ENCODE measurements around the gene DCPS.
A peak's percentile ranks its signal among the peaks of the same experiment; 100 is the strongest.
"Not testable (repeated sequence)": the region's sequence is repeated elsewhere in the genome, so short reads cannot be mapped to it uniquely, and the experiment has no call there.

The DCPS gene

GRCh38 chr11:126280595-126280994 is 23.3 kb upstream of the DCPS start:
- no peaks in the 10 kb centered on the region for H3K9me3 Mint-ChIP-seq
- peaks cover 20% of the 10 kb centered on the region for H3K36me3 Mint-ChIP-seq (ENCODE audit: low read depth)
- no peaks in the 10 kb centered on the region for H3K27me3 Mint-ChIP-seq
- no peak overlapping the region for H3K4me3 Mint-ChIP-seq
- ATAC-seq (no peak), DNase-seq (no peak)
- H3K4me1 Mint-ChIP-seq = peaks cover 44% of the 10 kb centered on the region
- H3K27ac Mint-ChIP-seq = no peak overlapping the region

GRCh38 chr11:126281245-126281644 is 22.6 kb upstream of the DCPS start:
- peak overlapping the region; percentile 83 for H3K4me3 Mint-ChIP-seq
- peaks cover 49% of the 10 kb centered on the region for H3K4me1 Mint-ChIP-seq
- no peak for ATAC-seq
- DNase-seq = no peak
- peaks cover 15% of the 10 kb centered on the region for H3K36me3 Mint-ChIP-seq (ENCODE audit: low read depth)
- peak overlapping the region; percentile 32 for H3K27ac Mint-ChIP-seq
- no peaks in the 10 kb centered on the region for H3K9me3 Mint-ChIP-seq
- no peaks in the 10 kb centered on the region for H3K27me3 Mint-ChIP-seq

- no peak for ATAC-seq
- Mint-ChIP-seq H3K4me3 (peak overlapping the region; percentile 83), H3K36me3 (ENCODE audit: low read depth) (peaks cover 14% of the 10 kb centered on the region), H3K27me3 (no peaks in the 10 kb centered on the region), H3K9me3 (no peaks in the 10 kb centered on the region), H3K4me1 (peaks cover 53% of the 10 kb centered on the region), H3K27ac (peak overlapping the region; percentile 88)
- DNase-seq = no peak
These were observed 22.1 kb upstream of the DCPS start for GRCh38 chr11:126281666-126282175.

GRCh38 chr11:126282361-126282735 is 21.5 kb upstream of the DCPS start:
- peak overlapping the region; percentile 88 for H3K27ac Mint-ChIP-seq
- peaks cover 56% of the 10 kb centered on the region for H3K4me1 Mint-ChIP-seq

DNA sequence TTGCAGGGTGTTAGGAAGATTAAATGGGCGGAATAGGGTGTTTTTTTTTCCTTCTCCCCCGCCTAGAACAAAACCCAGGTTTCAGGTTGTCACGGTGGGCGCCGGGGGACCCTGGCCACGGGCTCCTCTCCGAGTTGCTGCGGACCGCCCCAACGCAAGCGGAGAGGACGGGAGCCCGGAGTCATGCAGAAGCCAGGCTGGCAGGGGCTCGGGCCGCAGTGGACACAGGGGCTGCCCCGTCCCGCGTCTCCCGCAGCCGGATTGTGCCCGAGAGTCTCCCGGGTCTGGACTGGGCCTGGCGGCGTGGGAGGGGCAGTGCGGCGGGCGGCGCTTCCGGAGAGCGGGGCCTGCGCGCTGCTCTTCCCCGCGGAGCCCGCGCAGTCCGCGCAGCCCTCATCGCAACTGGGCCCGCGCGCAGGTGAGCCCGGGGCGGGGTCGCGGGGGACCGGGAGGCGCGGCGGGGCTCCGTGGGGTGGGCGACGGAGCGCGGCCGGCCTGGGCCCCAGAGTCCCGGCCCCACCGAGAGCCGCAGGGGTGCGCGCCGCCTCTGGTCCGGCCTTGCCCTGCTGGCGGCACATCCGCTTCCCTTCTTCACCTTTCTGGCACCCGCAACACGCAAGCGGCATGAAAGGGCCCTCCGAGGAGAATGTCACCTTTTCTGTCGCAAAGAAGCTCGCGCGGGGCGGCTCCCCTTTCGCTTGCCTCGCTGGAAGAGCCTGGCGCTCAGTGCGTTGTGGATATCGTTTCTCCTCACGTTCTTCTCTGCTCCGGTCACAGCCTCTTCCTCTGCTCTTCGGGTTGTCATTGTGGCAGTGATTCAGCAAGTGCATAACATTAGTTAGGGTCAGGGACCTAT is 20.9 kb upstream of the DCPS start, which contains the start of gene TIRAP:
Gene TIRAP, plus strand, starts transcription at position 358 of the 856 bp plus-strand sequence. CDS start 7,802 bp downstream, outside the sequence.
- Mint-ChIP-seq H3K4me3 (peak within 1 kb of the TSS; percentile 98), H3K36me3 (ENCODE audit: low read depth) (peaks cover 7% of the 10 kb centered on the region), H3K27me3 (no peaks in the 10 kb centered on the region), H3K9me3 (no peaks in the 10 kb centered on the region), H3K27ac (peak within 1 kb of the TSS; percentile 96), H3K4me1 (peaks cover 56% of the 10 kb centered on the region)
- DNase-seq (peak; percentile 55), ATAC-seq (peak; percentile 56)

More at GRCh38 chr11:126282361-126282735, 21.5 kb upstream of the DCPS start:
- ATAC-seq (peak; percentile 35), DNase-seq (peak; percentile 38)
- H3K36me3 Mint-ChIP-seq (ENCODE audit: low read depth) = peaks cover 12% of the 10 kb centered on the region
- peak overlapping the region; percentile 83 for H3K4me3 Mint-ChIP-seq
- H3K27me3 Mint-ChIP-seq = no peaks in the 10 kb centered on the region
- no peaks in the 10 kb centered on the region for H3K9me3 Mint-ChIP-seq

GRCh38 chr11:126284829-126285228 is 19.0 kb upstream of the DCPS start:
- Mint-ChIP-seq H3K36me3 (ENCODE audit: low read depth) (peaks cover 3% of the 10 kb centered on the region), H3K9me3 (no peaks in the 10 kb centered on the region), H3K4me3 (peak overlapping the region; percentile 98), H3K27ac (peak overlapping the region; percentile 72), H3K4me1 (peaks cover 64% of the 10 kb centered on the region), H3K27me3 (no peaks in the 10 kb centered on the region)
- DNase-seq = peak; percentile 89
- peak; percentile 63 for ATAC-seq

DNA sequence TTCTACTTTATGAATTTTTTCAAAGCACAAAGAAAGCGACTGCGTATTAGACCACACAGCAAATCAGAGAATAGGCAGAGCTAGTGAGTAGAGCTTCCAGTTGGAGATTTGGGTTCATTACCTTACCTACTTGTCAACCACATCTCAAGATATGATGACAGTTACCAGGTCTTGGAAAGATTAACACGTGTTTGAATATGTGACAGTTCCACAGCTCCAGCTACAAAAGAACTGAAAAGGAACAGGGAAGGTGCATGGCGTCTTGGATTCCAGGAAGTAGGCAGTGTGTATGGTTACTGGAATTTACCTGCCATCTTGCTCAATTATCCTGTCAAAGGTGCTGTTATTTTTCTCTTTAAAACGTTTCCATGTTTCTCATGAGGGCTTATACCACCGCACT is 15.6 kb upstream of the DCPS start:
- peak overlapping the region; percentile 46 for H3K27ac Mint-ChIP-seq

DNA sequence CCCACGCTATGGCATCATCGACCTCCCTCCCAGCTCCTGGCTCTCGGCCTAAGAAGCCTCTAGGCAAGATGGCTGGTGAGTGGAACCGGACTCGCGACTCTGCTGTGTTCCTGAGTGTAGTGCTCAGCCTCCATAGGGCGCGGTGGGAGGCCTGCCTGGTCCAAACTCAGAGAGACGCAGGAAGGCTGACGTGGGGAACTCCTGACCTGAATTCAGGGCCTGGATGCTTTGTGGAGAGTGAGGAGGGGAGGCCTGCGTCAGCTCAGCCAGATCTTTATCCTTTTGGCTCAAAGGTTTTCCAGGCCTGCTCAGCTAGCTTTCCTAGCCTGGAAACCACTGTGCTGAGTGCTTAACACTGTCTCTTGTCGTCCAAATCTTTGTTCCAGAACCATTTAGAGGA is 13.0 kb upstream of the DCPS start:
- DNase-seq (no peak), ATAC-seq (no peak)
- H3K27me3 Mint-ChIP-seq = no peaks in the 10 kb centered on the region
- H3K36me3 Mint-ChIP-seq (ENCODE audit: low read depth) = peaks cover 17% of the 10 kb centered on the region
- no peak overlapping the region for H3K4me3 Mint-ChIP-seq
- H3K9me3 Mint-ChIP-seq = no peaks in the 10 kb centered on the region
- no peak overlapping the region for H3K27ac Mint-ChIP-seq
- H3K4me1 Mint-ChIP-seq = peaks cover 32% of the 10 kb centered on the region

More for the DNA sequence above, 15.6 kb upstream of the DCPS start:
- Mint-ChIP-seq H3K4me1 (peaks cover 45% of the 10 kb centered on the region), H3K36me3 (ENCODE audit: low read depth) (peaks cover 9% of the 10 kb centered on the region), H3K9me3 (no peaks in the 10 kb centered on the region), H3K4me3 (no peak overlapping the region), H3K27me3 (no peaks in the 10 kb centered on the region)
- DNase-seq = no peak
- no peak for ATAC-seq

- Mint-ChIP-seq H3K27ac (peak overlapping the region; percentile 64), H3K4me1 (peaks cover 17% of the 10 kb centered on the region), H3K27me3 (no peaks in the 10 kb centered on the region), H3K9me3 (no peaks in the 10 kb centered on the region), H3K36me3 (ENCODE audit: low read depth) (peaks cover 27% of the 10 kb centered on the region), H3K4me3 (no peak overlapping the region)
- no peak for DNase-seq
- ATAC-seq = peak; percentile 58
These were observed 10.1 kb upstream of the DCPS start for GRCh38 chr11:126293726-126294125.

DNA sequence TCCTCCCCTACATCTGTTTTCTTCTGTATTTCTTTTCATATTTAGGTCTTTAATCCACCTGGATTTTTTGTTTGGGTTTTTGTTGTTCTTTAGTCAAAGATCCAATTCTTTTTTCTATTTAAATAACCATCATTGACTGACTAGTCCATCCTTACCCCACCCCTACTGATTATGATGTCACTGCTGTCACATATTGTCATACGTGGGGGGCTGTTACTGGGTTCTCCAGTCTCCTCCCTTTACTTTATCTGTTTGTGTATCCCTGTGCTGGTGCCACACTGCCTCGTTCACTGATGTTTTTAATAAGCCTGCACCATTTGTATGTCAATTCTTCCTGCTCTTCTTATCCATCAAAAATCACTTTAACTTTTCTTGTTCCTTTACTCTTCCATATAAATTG is 6.9 kb upstream of the DCPS start:
- Mint-ChIP-seq H3K4me3 (no peak overlapping the region), H3K27ac (no peak overlapping the region), H3K9me3 (no peaks in the 10 kb centered on the region), H3K4me1 (peaks cover 13% of the 10 kb centered on the region), H3K27me3 (no peaks in the 10 kb centered on the region), H3K36me3 (ENCODE audit: low read depth) (peaks cover 19% of the 10 kb centered on the region)
- ATAC-seq (no peak), DNase-seq (no peak)

GRCh38 chr11:126304457-126305075 is 706 bp downstream of the DCPS start:
- ATAC-seq = peak; percentile 7
- H3K36me3 Mint-ChIP-seq (ENCODE audit: low read depth) = peaks cover 16% of the 10 kb centered on the region

GRCh38 chr11:126305699-126306098 is 1.8 kb downstream of the DCPS start:
- ATAC-seq (peak; percentile 20), DNase-seq (no peak)
- peaks cover 16% of the 10 kb centered on the region for H3K36me3 Mint-ChIP-seq (ENCODE audit: low read depth)
- peaks cover 30% of the 10 kb centered on the region for H3K4me1 Mint-ChIP-seq
- peaks cover 4% of the 10 kb centered on the region for H3K9me3 Mint-ChIP-seq
- peak overlapping the region; percentile 61 for H3K4me3 Mint-ChIP-seq
- peak overlapping the region; percentile 76 for H3K27ac Mint-ChIP-seq
- H3K27me3 Mint-ChIP-seq = no peaks in the 10 kb centered on the region

More at GRCh38 chr11:126304457-126305075, 706 bp downstream of the DCPS start:
- Mint-ChIP-seq H3K4me3 (peak overlapping the region; percentile 94), H3K4me1 (peaks cover 27% of the 10 kb centered on the region), H3K9me3 (peaks cover 4% of the 10 kb centered on the region), H3K27ac (peak overlapping the region; percentile 98), H3K27me3 (no peaks in the 10 kb centered on the region)
- peak; percentile 26 for DNase-seq

- DNase-seq (peak; percentile 33), ATAC-seq (no peak)
- Mint-ChIP-seq H3K36me3 (ENCODE audit: low read depth) (peaks cover 19% of the 10 kb centered on the region), H3K27me3 (no peaks in the 10 kb centered on the region), H3K4me3 (no peak overlapping the region), H3K9me3 (peaks cover 4% of the 10 kb centered on the region), H3K27ac (no peak overlapping the region), H3K4me1 (peaks cover 33% of the 10 kb centered on the region)
These were observed 3.8 kb downstream of the DCPS start for GRCh38 chr11:126307706-126308105.

DNA sequence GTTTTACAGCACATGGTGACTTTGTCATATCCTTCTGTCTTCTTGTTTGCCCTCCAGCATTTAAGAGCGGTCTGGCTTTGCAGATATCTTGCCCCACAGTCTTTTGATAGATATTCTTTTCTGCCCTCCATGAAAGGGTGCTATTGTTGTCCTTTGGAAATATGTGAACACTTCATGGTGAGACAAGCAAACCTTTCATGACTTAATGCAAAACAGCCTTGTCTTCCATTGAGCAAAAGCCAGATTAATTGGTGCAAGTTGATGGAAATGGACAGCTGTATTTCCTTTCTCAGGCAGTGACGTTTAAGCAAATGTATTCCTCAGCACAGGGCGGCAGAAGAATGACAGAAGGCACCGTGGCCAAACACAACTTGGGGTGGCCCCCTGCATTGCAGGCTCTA is 4.4 kb downstream of the DCPS start:
- H3K27ac Mint-ChIP-seq = no peak overlapping the region
- no peak for DNase-seq
- peaks cover 4% of the 10 kb centered on the region for H3K9me3 Mint-ChIP-seq
- H3K4me1 Mint-ChIP-seq = peaks cover 31% of the 10 kb centered on the region
- H3K36me3 Mint-ChIP-seq (ENCODE audit: low read depth) = peaks cover 15% of the 10 kb centered on the region
- no peak overlapping the region for H3K4me3 Mint-ChIP-seq
- no peak for ATAC-seq
- no peaks in the 10 kb centered on the region for H3K27me3 Mint-ChIP-seq

GRCh38 chr11:126308771-126309170 is 4.9 kb downstream of the DCPS start:
- not testable (repeated sequence) for H3K27ac Mint-ChIP-seq, DNase-seq, H3K9me3 Mint-ChIP-seq, H3K27me3 Mint-ChIP-seq, H3K4me3 Mint-ChIP-seq, ATAC-seq
- Mint-ChIP-seq H3K36me3 (ENCODE audit: low read depth) (peaks cover 12% of the 10 kb centered on the region), H3K4me1 (peaks cover 28% of the 10 kb centered on the region)

All from activated naive CD8-positive, alpha-beta T cell treated with anti-CD3 and anti-CD28 coated beads, Interleukin-2, amount 50 U/mL, for 24 hours (primary cell).